Sigmoid colon (tissue), 4 donors: ENCODE data around the gene ARHGAP10.

Source experiments
- EP300 ChIP-seq, 4 donors: sonication (generic); formaldehyde crosslinking; IDR thresholded peaks; one replicate each; pipeline ENCODE4 v1.6.1; 2017; ENCODE audit warnings: antibody characterized with exemption in 4 of 4
- POLR2A ChIP-seq, 2 donors: fragments of 450-650 bp; IDR thresholded peaks; one replicate each; pipeline ENCODE4 v1.6.1; 2016; ENCODE audit warnings: antibody characterized with exemption in 2 of 2, mild to moderate bottlenecking in 2 of 2, moderate library complexity in 2 of 2
- POLR2AphosphoS5 ChIP-seq, 4 donors: sonication (generic); formaldehyde crosslinking; IDR thresholded peaks; one replicate each; pipeline ENCODE4 v1.6.1; 2017; ENCODE audit warnings: antibody characterized with exemption in 4 of 4
- TF ChIP-seq, protein P1 (sequence below), 4 experiments: fragments of 450-650 bp in 3 of 4; fragments of 200-600 bp in 1 of 4; IDR thresholded peaks; one replicate each; pipeline ENCODE4 v1.5.1; 2016 to 2019; ENCODE audit warnings: antibody characterized with exemption in 4 of 4, mild to moderate bottlenecking in 3 of 4, moderate library complexity in 2 of 4

- TF ChIP-seq, protein P1, sequence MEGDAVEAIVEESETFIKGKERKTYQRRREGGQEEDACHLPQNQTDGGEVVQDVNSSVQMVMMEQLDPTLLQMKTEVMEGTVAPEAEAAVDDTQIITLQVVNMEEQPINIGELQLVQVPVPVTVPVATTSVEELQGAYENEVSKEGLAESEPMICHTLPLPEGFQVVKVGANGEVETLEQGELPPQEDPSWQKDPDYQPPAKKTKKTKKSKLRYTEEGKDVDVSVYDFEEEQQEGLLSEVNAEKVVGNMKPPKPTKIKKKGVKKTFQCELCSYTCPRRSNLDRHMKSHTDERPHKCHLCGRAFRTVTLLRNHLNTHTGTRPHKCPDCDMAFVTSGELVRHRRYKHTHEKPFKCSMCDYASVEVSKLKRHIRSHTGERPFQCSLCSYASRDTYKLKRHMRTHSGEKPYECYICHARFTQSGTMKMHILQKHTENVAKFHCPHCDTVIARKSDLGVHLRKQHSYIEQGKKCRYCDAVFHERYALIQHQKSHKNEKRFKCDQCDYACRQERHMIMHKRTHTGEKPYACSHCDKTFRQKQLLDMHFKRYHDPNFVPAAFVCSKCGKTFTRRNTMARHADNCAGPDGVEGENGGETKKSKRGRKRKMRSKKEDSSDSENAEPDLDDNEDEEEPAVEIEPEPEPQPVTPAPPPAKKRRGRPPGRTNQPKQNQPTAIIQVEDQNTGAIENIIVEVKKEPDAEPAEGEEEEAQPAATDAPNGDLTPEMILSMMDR (IDR thresholded peaks at IDR 0.05): no peak
- no peak for TF ChIP-seq POLR2A (IDR thresholded peaks at IDR 0.05)
- no peak for TF ChIP-seq EP300 (IDR thresholded peaks at IDR 0.05)
- no peak for TF ChIP-seq POLR2AphosphoS5 (IDR thresholded peaks at IDR 0.05)
These were observed 83.9 kb downstream of the ARHGAP10 start for GRCh38 chr4:147815741-147816140.
